HG02798 (cell line): ENCODE data around the gene EXOC2.

Experiments used
- ATAC-seq: cut with Tn5 transposase; IDR thresholded peaks from one replicate; pipeline ENCODE4 v1.9.1; 2021; ENCODE audit warnings: mild to moderate bottlenecking; ENCODE audit not compliant: unreplicated experiment, poor library complexity

EXOC2 gene

DNA sequence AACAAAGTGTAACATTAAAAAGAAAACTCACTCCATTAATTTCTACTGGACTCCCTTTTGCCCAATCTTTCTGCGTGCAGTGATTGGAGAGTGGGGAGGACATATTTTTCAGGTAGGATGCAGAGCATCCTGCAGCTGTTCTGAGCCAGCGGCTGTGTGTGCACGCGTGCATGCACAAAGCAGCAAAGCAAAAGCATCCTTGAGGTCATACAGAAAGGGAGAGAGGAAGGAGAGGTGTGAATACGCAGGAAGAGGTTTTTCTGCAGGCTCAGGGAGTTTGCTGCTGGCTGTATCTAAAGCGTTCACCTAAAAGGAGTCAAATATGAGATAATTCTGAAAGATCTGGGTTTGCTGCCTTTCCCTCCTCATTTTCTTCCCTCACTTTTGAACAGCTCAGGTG lies 144.4 kb downstream of the EXOC2 start:
- ATAC-seq = no peak

- no peak for ATAC-seq
Measured at GRCh38 chr6:548091-548490, 144.8 kb downstream of the EXOC2 start.

- ATAC-seq = no peak
Measured at GRCh38 chr6:540490-540889, 152.4 kb downstream of the EXOC2 start.

DNA sequence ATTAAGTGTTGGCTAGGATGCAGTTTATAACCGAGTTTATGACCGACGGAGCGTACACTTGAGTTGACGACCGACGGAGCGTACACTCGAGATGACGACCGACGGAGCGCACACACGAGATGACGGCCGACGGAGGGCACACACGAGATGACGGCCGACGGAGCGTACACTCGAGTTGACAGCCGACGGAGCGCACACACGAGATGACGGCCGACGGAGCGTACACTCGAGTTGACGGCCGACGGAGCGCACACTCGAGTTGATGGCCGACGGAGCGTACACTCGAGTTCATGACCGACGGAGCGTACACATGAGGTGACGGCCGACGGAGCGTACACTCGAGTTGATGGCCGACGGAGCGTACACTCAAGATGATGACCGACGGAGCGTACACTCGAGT lies 155.8 kb downstream of the EXOC2 start:
- no peak for ATAC-seq

DNA sequence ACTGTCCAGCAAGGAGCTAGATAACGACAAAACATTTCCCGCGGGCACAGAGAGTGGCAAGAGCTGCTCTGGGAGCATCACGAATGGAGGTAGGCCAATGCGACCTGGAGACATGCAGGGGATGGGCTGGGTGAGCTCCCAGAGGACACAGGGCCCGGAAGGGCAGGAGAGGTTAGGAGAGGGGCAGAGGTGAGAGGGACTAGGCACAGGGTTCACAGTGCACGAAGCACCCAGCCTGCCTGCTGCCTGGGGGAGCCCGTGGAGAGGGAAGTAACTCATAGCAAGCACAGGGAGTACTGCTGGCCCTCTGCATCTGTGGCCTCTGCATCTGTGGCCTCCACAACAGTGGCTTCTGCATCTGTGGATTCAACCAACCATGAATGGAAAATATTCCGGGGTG lies 162.5 kb downstream of the EXOC2 start:
- no peak for ATAC-seq

DNA sequence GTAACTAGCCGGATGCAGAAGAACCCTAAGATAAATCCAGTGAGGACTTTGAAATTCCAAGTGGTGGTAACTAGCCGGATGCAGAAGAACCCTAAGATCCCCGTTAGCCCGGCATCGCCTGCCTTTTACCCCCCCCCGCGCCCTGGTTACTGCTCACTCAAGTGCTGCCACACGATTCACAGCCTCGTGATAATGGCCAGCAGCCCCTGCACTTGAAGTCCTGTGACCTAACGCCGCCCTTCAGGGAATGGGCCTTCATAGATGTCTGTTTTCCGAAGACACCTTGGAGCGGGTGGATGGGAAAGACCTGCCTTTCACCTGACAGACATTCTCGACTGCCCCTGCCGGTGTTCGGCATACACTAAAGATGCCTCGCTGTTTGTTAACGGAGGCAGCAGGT lies 163.9 kb downstream of the EXOC2 start:
- no peak for ATAC-seq

- ATAC-seq = no peak
Measured at GRCh38 chr6:527989-528673, 164.8 kb downstream of the EXOC2 start.

GRCh38 chr6:524803-525202 lies 168.1 kb downstream of the EXOC2 start:
- ATAC-seq = no peak

- ATAC-seq = no peak
Measured at GRCh38 chr6:520820-521219, 172.1 kb downstream of the EXOC2 start.

DNA sequence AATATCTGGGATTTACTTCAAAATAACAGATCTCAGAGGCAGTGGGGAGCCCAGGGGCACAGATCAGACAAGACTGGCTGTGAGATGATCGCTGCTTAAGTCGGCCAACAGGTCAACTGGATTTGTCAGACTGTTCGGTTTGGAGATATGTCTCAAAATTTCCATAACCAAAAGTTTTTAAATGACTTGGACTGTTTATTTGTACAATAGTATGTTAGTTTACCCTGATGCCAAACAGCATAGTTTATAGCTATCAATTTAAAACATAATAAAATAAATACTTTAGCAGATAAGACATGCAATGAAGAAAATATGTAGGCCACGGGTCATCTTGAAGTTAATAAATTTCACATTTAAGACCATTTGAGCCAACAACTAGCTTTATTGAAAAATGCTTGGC lies 174.7 kb downstream of the EXOC2 start:
- ATAC-seq = no peak

DNA sequence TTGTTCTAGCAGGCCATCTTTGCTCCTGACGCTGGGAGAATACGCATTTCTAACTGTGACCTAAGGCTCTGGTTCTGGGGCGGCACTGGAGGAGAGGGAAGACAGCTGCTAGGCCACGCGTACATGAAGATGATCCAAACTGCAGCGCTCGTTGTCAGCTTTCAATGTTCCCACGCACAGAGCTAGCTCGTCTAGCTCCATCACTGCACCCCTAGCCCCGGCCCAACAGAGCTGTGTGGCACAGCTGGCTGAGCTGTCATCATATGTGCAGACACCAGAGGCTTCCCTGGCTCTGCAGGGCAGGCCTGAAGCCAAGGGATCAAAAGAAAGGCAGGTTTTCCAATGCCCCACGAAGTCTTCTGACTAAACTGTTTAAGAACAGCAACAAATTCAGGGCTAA lies 176.7 kb downstream of the EXOC2 start:
- no peak for ATAC-seq

DNA sequence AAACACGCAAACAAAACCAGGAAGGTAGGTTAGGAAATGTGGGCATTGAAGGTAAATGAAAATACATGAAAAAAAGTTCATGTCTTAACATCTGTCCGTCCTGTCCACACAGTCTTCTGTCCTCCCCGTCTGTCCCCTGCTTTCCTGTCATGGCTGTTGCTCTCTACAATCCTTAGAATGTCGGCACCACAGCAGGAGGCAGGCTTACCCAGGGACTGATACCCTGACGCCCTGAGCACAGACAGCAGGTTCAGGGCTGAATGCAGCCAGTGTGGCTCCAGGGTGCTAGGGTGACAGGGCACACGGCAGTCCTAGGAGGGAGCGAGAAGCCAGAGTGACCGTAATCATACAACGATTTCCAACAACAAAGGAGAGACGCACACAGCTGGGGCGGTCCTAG lies 177.7 kb downstream of the EXOC2 start:
- ATAC-seq = no peak

- ATAC-seq = no peak
Measured at GRCh38 chr6:514396-514978, 178.5 kb downstream of the EXOC2 start.

DNA sequence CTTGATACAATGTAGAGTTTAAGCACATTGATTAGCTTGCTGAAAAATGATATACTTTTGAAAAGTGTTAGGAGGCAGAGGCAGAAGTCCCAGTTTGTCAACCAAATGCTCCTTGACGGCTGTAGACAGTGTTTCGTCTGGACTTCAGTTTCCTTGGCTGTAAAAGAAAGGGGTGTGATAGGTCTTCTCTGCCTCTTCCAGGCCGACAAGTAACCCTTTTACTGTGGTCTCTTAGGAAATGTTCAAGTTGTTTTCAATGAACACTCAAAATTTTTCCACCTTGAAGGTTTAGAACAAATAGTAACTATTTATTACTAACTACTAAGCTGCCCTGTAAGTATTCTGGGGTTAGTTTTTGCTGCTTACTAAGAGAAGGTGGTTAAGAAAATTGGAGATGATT lies 179.0 kb downstream of the EXOC2 start:
- ATAC-seq = no peak

DNA sequence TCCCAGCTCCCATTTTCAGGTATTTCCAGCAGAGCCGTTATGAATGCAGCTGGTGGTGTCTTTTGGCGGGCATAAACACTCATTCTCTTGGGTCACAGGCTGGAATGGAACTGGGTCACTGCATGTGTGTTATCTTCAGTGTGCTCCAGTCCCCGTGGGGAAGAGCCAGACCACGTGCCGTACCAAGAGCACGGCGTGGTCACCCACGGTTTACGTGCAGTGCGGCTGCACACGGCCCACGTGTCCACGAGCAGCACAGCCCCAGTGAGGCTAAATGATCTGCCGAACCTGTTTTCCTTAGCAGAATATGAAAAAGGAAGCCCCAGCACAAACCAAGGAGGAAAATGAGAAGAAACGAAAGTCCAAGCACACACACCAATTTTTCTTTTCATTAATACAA lies 179.9 kb downstream of the EXOC2 start:
- no peak for ATAC-seq

GRCh38 chr6:511488-512137 lies 181.3 kb downstream of the EXOC2 start:
- no peak for ATAC-seq

- no peak for ATAC-seq
Measured at GRCh38 chr6:509676-510075, 183.3 kb downstream of the EXOC2 start.

DNA sequence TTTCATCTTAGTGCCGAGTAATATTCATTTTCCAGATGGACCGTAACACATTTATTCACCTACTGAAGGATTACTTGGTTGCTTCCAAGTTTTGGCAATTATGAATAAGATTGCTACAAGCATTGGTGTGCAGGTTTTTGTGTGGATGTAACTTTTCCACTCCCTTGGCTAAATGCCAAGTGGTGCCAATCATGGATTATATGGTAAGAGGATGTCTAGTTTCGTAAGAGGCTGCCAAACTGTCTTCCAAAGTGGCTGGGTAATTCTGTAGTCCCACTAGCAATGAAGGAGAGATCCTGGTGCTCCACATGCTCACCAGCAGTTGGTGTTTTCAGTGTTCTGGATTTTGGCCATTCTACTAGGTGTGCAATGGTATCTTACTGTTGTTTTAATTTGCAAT lies 184.3 kb downstream of the EXOC2 start:
- no peak for ATAC-seq

- no peak for ATAC-seq
Measured at GRCh38 chr6:508006-508405, 184.9 kb downstream of the EXOC2 start.

- no peak for ATAC-seq
Measured at GRCh38 chr6:506920-507622, 185.9 kb downstream of the EXOC2 start.

DNA sequence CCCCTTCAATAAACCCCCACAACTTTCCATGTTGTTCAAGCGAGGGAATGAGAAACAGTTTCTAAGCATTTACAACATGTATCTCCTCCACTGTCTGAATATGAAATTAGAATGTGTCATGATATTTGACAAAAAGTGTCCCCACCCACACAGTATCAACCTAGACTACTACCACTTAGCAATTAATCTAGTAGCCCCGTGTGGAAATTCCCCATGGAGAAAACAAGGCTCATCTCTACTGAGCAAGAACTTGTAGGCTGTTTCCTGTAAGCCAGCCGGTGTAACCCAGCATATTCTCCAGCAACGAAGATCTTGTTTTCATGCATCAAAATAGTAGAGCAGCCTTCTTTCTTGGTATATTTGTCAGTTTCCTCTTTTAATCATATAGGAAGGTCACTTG lies 186.4 kb downstream of the EXOC2 start:
- ATAC-seq = no peak
